NCI-H1930 (cell line): ENCODE measurements around the gene LMO3.

ENCODE experiments used
- DNase-seq, 2 experiments: peaks; one replicate each; lab custom pipeline; 2025; lab: John Stamatoyannopoulos, UW

LMO3 gene

DNA sequence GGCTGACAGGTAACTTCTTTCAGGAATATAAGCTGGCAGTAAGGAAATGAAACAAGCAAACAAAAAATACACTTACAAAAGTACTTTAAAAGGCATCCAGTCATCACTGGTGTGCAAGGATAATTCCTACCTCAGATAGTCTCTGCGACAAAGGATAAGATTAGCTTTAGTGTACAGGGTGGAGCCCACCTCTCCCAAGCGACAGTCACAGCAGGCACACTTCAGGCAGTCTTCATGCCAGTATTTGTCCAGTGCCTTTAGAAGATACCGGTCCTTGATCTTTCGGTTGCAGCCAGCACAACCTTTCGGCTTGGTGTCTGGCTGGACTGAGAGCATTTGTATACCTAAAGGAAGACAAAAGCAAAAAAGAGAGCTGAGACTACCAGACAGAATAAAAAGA lies 5.4 kb downstream of the LMO3 start:
- no peak for DNase-seq

DNA sequence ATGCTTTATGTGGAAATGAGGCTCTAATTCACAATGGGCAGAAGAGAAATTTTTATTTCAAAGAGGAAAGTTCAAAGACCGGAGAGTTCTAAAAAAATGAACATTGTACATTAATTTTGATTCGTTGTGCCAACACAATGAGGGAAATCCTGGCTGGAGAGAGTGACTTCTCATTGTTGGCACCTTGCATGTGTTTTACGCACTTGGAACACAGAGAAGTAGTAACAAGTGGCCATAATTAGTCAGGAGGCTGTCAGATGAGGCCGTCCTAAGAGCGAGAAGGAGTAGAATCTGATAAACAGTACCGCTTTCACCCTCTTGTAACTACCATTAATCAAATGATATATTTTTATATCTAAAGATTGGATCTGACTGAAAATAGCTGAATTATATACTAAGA lies 6.9 kb downstream of the LMO3 start:
- no peak for DNase-seq

GRCh38 chr12:16594797-16595196 lies 11.2 kb downstream of the LMO3 start:
- no peak for DNase-seq

- no peak for DNase-seq
These were observed 12.4 kb downstream of the LMO3 start for GRCh38 chr12:16593546-16593945.

DNA sequence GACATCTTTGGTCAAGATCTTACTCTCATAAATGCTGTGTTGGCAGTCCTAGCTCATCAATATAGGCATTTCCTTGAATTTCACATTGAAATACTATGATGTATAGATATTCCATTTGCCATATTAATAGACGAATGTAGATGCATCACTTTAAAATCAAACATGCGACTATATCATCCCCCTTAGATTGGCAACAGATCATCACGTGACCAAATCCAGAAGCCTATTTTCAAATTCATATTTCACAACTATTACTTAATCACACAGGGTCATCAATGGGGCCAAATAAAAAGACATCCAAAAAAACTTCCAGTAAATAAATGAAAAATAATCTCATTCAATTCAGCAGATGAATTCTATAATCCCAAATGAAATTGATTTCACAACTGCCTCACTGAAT lies 15.3 kb downstream of the LMO3 start:
- no peak for DNase-seq

- no peak for DNase-seq
These were observed 17.1 kb downstream of the LMO3 start for GRCh38 chr12:16588812-16589211.

- DNase-seq = no peak
These were observed 18.4 kb downstream of the LMO3 start for GRCh38 chr12:16587514-16587913.

DNA sequence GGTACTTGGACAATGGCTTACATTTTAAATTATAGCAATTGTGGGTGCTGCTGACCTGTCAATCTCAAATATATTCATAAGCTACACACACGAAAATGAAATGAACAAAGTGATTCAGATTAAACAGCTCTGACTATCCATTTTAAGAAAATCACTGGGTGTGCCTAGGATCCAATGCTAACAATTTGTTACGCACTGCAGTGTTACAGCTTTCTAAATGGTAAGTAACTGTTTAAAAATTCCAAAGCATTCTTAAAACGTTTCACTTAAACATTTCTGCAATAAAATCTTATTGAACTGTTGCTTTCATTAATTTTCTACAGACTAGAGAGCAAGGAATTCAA lies 18.9 kb downstream of the LMO3 start:
- DNase-seq = no peak

GRCh38 chr12:16586350-16587109 lies 19.4 kb downstream of the LMO3 start:
- no peak for DNase-seq

GRCh38 chr12:16585781-16586180 lies 20.2 kb downstream of the LMO3 start:
- DNase-seq = no peak

- no peak for DNase-seq
These were observed 21.8 kb downstream of the LMO3 start for GRCh38 chr12:16583969-16584745.

DNA sequence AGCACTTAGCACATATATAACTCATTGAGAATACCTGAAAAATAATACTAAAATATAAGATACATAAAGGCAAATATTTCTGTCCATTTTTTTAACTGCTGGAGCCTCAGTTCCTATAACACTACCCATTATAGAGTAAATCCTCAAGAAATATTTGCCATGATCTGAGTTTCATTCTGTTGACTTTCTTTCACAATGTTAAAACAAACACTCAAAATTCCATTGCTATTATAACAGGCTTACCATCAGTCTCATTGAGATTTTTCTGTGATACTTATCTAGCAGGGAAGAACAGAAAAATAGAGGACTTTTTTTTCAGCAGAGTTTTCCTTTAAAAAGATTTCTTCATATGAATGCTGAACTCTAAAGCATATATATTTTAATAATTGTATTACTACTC lies 24.5 kb downstream of the LMO3 start:
- no peak for DNase-seq

- DNase-seq = no peak
These were observed 26.9 kb downstream of the LMO3 start for GRCh38 chr12:16579041-16579440.

DNA sequence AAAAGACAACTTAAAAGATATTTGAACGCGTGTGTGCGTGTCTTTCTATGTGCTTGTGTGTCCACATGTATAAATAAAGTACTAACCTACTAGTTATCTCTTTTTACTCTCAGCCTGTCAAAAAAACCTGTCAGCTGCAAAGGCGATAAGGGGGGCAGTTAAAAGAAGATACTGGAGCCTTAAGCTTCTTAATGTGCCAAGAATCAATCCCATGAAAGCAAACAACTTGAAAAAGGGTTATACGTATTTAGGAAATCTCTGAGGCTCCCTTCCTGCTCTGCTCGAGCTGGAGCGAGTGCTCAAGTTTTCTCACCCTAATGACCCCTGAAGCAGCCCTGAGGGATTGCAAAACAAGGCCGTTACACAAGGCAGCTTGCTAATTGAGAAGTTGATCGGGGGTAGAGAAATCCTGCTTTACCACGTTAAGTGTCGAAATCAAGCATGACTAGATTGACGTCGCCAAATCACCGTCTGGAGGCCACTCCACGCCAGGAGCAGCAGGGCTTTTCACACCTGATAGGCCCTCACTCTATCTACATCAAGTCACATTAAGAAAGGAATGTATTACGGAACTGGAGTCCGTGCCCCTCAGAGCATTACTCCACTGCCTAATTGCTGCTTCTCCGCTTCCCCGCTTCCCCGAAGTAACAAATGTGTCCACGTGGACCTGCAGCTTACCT lies 32.4 kb downstream of the LMO3 start:
- no peak for DNase-seq

DNA sequence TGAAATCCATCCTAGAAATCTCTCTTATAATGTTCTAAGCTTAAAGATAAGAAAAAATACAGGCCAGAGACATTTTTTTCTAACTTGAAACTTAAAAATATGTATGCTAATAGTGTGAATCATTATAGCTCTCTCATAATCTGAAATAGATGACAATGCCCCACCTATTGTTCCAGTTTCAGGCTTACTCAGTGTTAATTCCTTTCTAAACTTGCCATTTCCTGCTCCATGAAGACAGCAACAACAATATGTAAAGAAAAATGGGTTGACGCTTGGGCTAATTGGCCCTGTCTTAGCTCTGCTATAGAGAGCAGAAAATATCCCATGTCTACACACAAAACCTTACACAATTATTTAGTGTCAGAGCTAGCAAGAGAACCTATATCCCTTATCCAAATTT lies 37.1 kb downstream of the LMO3 start:
- no peak for DNase-seq

GRCh38 chr12:16564675-16565074 lies 41.3 kb downstream of the LMO3 start:
- DNase-seq = no peak

GRCh38 chr12:16563504-16563903 lies 42.5 kb downstream of the LMO3 start:
- DNase-seq = no peak

DNA sequence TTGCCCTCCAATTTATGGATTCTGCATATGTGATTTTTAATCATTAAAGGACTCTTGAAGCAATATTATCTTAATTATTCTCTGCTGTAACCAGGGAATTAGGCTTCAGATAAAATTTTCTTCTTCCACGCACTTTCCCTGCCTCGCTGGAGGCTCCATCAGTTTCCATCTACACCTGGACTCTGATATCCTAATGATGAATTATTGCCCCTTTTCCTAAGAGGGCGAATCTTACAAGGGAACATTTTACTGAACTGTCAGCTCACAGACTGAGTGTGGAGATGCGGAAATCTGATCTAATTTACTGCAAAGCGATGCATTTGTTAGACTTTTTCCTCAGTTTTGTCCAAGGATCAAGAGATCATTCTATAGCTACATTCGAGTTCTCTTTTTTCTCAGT lies 43.0 kb downstream of the LMO3 start:
- no peak for DNase-seq

DNA sequence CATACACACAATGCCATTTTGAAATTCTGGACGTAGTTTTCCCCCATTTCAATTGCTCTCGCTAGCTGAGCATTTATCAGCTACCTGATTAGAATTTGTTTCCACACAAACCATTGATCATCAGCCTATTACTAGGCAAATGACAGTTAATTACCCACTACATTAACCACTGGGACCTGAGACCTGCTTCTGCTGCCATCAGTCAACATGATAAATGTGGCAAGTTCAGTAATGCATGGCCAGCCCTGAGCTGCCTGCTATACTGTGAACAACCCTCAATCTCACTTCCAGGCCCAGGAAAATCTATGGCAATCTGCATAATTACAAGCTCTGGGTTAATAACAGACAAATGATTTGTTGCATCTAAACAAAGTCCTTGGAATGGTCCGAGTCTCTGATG lies 43.5 kb downstream of the LMO3 start:
- DNase-seq = no peak

GRCh38 chr12:16560273-16560672 lies 45.7 kb downstream of the LMO3 start:
- no peak for DNase-seq

DNA sequence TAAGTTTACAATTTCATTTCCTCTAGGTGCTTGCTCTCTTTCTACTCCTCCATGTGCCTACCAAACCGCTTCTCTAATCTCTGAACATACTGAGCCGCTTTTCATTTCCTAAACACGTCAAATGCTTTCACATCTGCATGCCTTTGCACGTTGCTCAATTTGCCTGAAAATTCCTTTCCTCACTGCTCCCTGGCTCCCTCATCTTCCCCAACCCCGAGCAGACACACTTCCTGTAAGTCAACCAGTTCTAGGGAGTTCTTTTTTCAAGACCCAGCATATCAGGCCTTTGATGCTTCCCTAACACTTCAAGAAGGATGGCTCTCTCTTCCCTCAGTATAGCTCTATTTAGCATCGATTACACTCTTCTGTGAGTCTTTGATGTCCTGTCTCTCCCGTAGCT lies 50.3 kb downstream of the LMO3 start:
- DNase-seq = no peak

DNA sequence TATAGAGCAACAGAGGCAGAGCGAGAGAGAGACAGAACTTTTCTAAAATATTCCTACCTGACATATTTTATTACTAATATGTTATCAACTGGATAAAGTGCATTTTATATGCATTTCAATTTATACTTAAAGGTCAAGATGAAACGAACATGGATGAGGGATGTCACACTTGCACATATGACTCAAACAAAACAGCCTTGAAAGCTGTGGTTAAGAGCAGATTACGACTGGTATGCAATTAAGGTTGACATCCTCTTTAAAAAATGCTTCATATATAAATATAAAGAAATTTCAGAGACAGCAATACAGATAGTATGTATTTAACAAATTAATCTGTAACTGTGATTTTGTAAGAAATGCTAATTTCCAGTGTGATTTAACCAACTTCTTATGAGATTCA lies 52.5 kb downstream of the LMO3 start:
- DNase-seq = no peak

- no peak for DNase-seq
These were observed 53.7 kb downstream of the LMO3 start for GRCh38 chr12:16552301-16552700.
